Measurements from ENCODE around the gene CDHR4. TPM values are rescaled to one million over a fixed set of nuclear protein-coding genes. Genes with fewer than 3 reads are reported as not detected.

Gene CDHR4
- total RNA-seq, 1 donor from 2014 or later: not detected

DNA sequence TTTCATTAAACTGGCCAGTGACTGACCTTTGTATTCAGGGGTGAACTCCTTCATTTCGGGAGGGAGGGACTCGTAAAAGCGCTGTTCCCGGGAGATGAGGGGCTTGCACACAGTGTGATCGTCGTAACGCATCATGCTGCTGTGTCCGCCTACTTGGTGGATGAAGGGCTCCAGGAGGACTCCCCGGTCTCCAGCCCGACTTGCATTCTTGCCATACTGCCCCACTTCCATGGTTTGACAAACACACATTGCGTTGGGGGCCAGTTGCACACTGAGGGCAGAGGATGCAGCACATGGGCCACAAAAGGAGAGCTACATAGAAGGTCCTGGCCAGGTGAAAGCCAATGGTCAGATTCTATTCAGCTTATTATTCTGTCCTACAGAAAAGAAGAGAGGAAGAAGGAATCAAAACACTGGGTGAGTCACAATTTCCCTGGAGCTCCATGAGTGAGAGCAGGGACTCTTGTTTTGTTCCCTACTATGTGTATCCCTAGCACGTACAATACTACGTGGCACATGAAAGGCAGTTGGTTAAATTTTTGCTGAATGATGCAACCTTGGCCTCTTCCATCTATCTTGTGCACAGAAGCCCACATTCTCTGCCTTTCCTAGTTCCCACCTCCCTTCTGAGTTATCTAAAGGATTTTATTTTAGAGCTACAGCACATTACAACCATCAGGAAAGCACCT is 51.7 kb downstream of the CDHR4 start:
- H3K27me3 ChIP-seq (ENCODE audit: control insufficient read depth in 3 of 3, insufficient read depth in 3 of 3, low read length in 3 of 3): no peaks in the 10 kb centered on the region
- peaks cover 0 to 5% (median 0%) of the 10 kb centered on the region in 3 donors for H3K4me1 ChIP-seq (ENCODE audit: control insufficient read depth in 3 of 3, insufficient read depth in 3 of 3, low read length in 3 of 3)
- no peaks in the 10 kb centered on the region for H3K9me3 ChIP-seq (ENCODE audit: control insufficient read depth in 3 of 3, low read length in 3 of 3)
- peaks cover 9 to 15% (median 10%) of the 10 kb centered on the region in 3 donors for H3K36me3 ChIP-seq (ENCODE audit: control insufficient read depth in 3 of 3, insufficient read depth in 3 of 3, low read length in 3 of 3)
- no peak overlapping the region for H3K4me3 ChIP-seq (ENCODE audit: low read length in 3 of 3)
- no peak overlapping the region for H3K9ac ChIP-seq (ENCODE audit: low read depth in 1 of 3, low read length in 3 of 3)
- H3K27ac ChIP-seq (ENCODE audit: low read depth, low read length): no peak overlapping the region

DNA sequence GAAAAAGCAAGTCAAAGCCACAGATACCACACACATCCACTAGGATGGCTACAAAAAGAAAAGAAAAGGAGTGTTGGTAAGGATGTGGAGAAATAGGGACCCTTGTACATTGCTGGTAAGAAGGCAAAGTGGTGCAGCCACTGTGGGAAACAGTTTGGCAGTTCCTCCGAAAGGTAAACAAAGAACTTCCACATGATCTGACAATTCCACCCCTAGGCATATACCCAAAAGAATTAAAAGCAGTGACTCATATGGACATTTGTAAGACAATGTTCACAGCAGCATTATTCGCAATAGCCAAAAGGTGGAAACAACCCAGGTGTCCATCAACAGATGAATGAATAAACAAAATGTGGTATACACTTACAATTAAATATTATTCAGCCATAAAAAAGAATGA is 53.7 kb downstream of the CDHR4 start:
- Histone ChIP-seq H3K27ac (ENCODE audit: low read depth, low read length) (no peak overlapping the region), H3K9ac (ENCODE audit: low read depth in 1 of 3, low read length in 3 of 3) (no peak overlapping the region), H3K4me3 (ENCODE audit: low read length in 3 of 3) (no peak overlapping the region), H3K4me1 (ENCODE audit: control insufficient read depth in 3 of 3, insufficient read depth in 3 of 3, low read length in 3 of 3) (peaks cover 0 to 5% (median 0%) of the 10 kb centered on the region in 3 donors), H3K9me3 (ENCODE audit: control insufficient read depth in 3 of 3, low read length in 3 of 3) (no peaks in the 10 kb centered on the region), H3K27me3 (ENCODE audit: control insufficient read depth in 3 of 3, insufficient read depth in 3 of 3, low read length in 3 of 3) (no peaks in the 10 kb centered on the region), H3K36me3 (ENCODE audit: control insufficient read depth in 3 of 3, insufficient read depth in 3 of 3, low read length in 3 of 3) (peaks cover 9 to 15% (median 10%) of the 10 kb centered on the region in 3 donors)

Small RNA genes lying within 50 kb of the gene (small RNA-seq; reads per million reads assigned to genes)
- not detected for gene COX6CP14

Other genes starting within 250 kb of the CDHR4 start
- under 0.01 TPM for gene BSN, start 245.4 kb downstream of the CDHR4 start, total RNA-seq
- 75.2 TPM for gene APEH, start 125.5 kb downstream of the CDHR4 start, total RNA-seq
- gene MST1, start 110.4 kb downstream of the CDHR4 start, total RNA-seq: 1.6 TPM
- gene RNF123, start 110.3 kb downstream of the CDHR4 start, total RNA-seq: 31.3 TPM
- under 0.01 TPM for gene AMIGO3, start 80.2 kb downstream of the CDHR4 start, total RNA-seq
- 9.9 TPM for gene GMPPB, start 75.9 kb downstream of the CDHR4 start, total RNA-seq
- gene IP6K1, start 13.3 kb downstream of the CDHR4 start, total RNA-seq: 23.5 TPM
- gene INKA1, start 3.4 kb upstream of the CDHR4 start, total RNA-seq: 11.5 TPM
- gene UBA7, start 14.1 kb upstream of the CDHR4 start, total RNA-seq: 29.7 TPM
- 2.6 TPM for gene TRAIP, start 56.7 kb upstream of the CDHR4 start, total RNA-seq
- not detected for gene CAMKV, start 70.0 kb upstream of the CDHR4 start, total RNA-seq
- gene MST1R, start 104.0 kb upstream of the CDHR4 start, total RNA-seq: 2.6 TPM
- gene MON1A, start 129.9 kb upstream of the CDHR4 start, total RNA-seq: 5.7 TPM
- gene RBM6, start 140.3 kb upstream of the CDHR4 start, total RNA-seq: 49.1 TPM